Measurements from ENCODE around the gene UBE3C.

- no peak for TF ChIP-seq CTCF (IDR thresholded peaks at IDR 0.05; ENCODE audit: low read length)
- TF ChIP-seq EZH2 (optimal IDR thresholded peaks at IDR 0.05; ENCODE audit: low read depth, low read length): no peak
- TF ChIP-seq EZH2phosphoT487 (IDR thresholded peaks at IDR 0.05; ENCODE audit: low read length): no peak
These were observed 29.8 kb downstream of the UBE3C start for GRCh38 chr7:157168571-157168970.

Measured in MM.1S (cell line).